K562 (cell line): Measurements from ENCODE around the gene DHCR24.

Source experiments
- ATF1 ChIP-seq, 2 experiments: fragments of 450-650 bp in 1 of 2; IDR thresholded peaks; 2 replicates each; pipeline ENCODE4 v1.6.1; 2016; ENCODE audit warnings: missing compliant biosample characterization in 1 of 2, missing genetic modification characterization in 1 of 2
- CC2D1A ChIP-seq: fragments of 450-650 bp; IDR thresholded peaks from 2 replicates; pipeline ENCODE4 v1.6.1; 2017; ENCODE audit warnings: mild to moderate bottlenecking
- CTCF ChIP-seq, 3 experiments: IDR thresholded peaks in 2 of 3; conservative IDR thresholded peaks in 1 of 3; 2 replicates each; pipeline ENCODE4 v1.5.1; 2011 to 2012; ENCODE audit warnings: low read length in 3 of 3, mild to moderate bottlenecking in 3 of 3, control low read depth in 2 of 3, improper control_type of control experiment in 1 of 3, inconsistent platforms in 1 of 3, low read depth in 1 of 3, mixed read lengths in 1 of 3, moderate library complexity in 1 of 3; ENCODE audit not compliant: insufficient read depth in 2 of 3
- HNRNPH1 ChIP-seq: fragments of 200-400 bp; formaldehyde crosslinking; optimal IDR thresholded peaks from 2 replicates; pipeline ENCODE3; 2017; ENCODE audit warnings: low read depth, mild to moderate bottlenecking, low read length, moderate library complexity
- KLF6 ChIP-seq: fragments of 250-450 bp; sonication (Bioruptor Pico); IDR thresholded peaks from 2 replicates; pipeline ENCODE4 v1.4.0; 2020; ENCODE audit warnings: mild to moderate bottlenecking, moderate library complexity, borderline replicate concordance
- MYBL2 ChIP-seq, 2 experiments: fragments of 450-650 bp in 1 of 2; sonication (generic) in 1 of 2; formaldehyde crosslinking in 1 of 2; IDR thresholded peaks; 2 replicates each; pipeline versions ENCODE4 v1.6.1 to v1.8.1; 2017 to 2022; ENCODE audit warnings: borderline replicate concordance in 1 of 2, inconsistent platforms in 1 of 2, low read depth in 1 of 2, mild to moderate bottlenecking in 1 of 2, missing genetic modification reagents in 1 of 2, moderate library complexity in 1 of 2
- MYC ChIP-seq, 2 experiments: fragments of 250-450 bp in 1 of 2; sonication (Bioruptor Pico) in 1 of 2; IDR thresholded peaks; 2 replicates each; pipeline versions ENCODE4 v1.5.1 to v1.6.1; 2012 to 2021; ENCODE audit warnings: low read depth in 2 of 2, borderline replicate concordance in 1 of 2, improper control_type of control experiment in 1 of 2, low read length in 1 of 2, mild to moderate bottlenecking in 1 of 2, moderate library complexity in 1 of 2
- POLR2A ChIP-seq: fragments of 450-650 bp; conservative IDR thresholded peaks from 2 replicates; pipeline ENCODE4 v1.6.1; 2016
- TAF1 ChIP-seq: IDR thresholded peaks from 2 replicates; pipeline ENCODE4 v1.6.1; 2011; ENCODE audit warnings: mild to moderate bottlenecking, low read length, moderate library complexity; ENCODE audit not compliant: insufficient read depth, control insufficient read depth, severe bottlenecking; ENCODE audit errors: extremely low read depth
- TGIF2 ChIP-seq: sonication (generic); formaldehyde crosslinking; IDR thresholded peaks from 2 replicates; pipeline ENCODE4 v1.8.1; 2022; ENCODE audit warnings: mild to moderate bottlenecking, missing genetic modification reagents, moderate library complexity
- ZNF740 ChIP-seq, 3 experiments: fragments of 200-800 bp in 1 of 3; sonication (Bioruptor generic) in 1 of 3; sonication (generic) in 1 of 3; formaldehyde crosslinking in 1 of 3; IDR thresholded peaks; 2 replicates each; pipeline versions ENCODE4 v1.6.1 to v1.8.0; 2016 to 2022; ENCODE audit warnings: mild to moderate bottlenecking in 2 of 3, missing compliant biosample characterization in 2 of 3, missing genetic modification characterization in 2 of 3, missing genetic modification reagents in 1 of 3

- TF ChIP-seq POLR2A (no peak), ZNF740 (CRISPR knock-in tag; IDR thresholded peaks at IDR 0.05) (no peak), ZNF740 (tag; IDR thresholded peaks at IDR 0.05) (no peak), CC2D1A (no peak), HNRNPH1 (no peak), KLF6 (CRISPR knock-in tag) (no peak), ATF1 (CRISPR knock-in tag; IDR thresholded peaks at IDR 0.05) (no peak), ATF1 (tag; IDR thresholded peaks at IDR 0.05) (no peak), TGIF2 (CRISPR knock-in tag) (no peak), MYBL2 (IDR thresholded peaks at IDR 0.05; ENCODE audit: low read depth) (no peak), MYBL2 (CRISPR knock-in tag; IDR thresholded peaks at IDR 0.05; ENCODE audit: borderline replicate concordance) (no peak), TAF1 (no peak), CTCF (IDR thresholded peaks at IDR 0.05 in 2 of 3, conservative IDR thresholded peaks at IDR 0.05 in 1 of 3; ENCODE audit: insufficient read depth in 2 of 3, low read depth in 1 of 3, low read length in 3 of 3) (no peak), MYC (IDR thresholded peaks at IDR 0.05; ENCODE audit: low read depth, low read length) (no peak), MYC (CRISPR knock-in tag; IDR thresholded peaks at IDR 0.05; ENCODE audit: borderline replicate concordance, low read depth) (no peak)
Observed at GRCh38 chr1:54879872-54880271, 7.1 kb downstream of the DHCR24 start.
